Sigmoid colon (tissue), 4 donors: ENCODE results near the gene SLC19A1.

Experiments used
- CTCF ChIP-seq, 4 experiments: fragments of 450-650 bp in 3 of 4; fragments of 200-600 bp in 1 of 4; IDR thresholded peaks; one replicate each; pipeline ENCODE4 v1.5.1; 2016 to 2019; ENCODE audit warnings: antibody characterized with exemption in 4 of 4, mild to moderate bottlenecking in 3 of 4, moderate library complexity in 2 of 4
- EP300 ChIP-seq, 4 donors: sonication (generic); formaldehyde crosslinking; IDR thresholded peaks; one replicate each; pipeline ENCODE4 v1.6.1; 2017; ENCODE audit warnings: antibody characterized with exemption in 4 of 4
- POLR2A ChIP-seq, 2 donors: fragments of 450-650 bp; IDR thresholded peaks; one replicate each; pipeline ENCODE4 v1.6.1; 2016; ENCODE audit warnings: antibody characterized with exemption in 2 of 2, mild to moderate bottlenecking in 2 of 2, moderate library complexity in 2 of 2
- POLR2AphosphoS5 ChIP-seq, 4 donors: sonication (generic); formaldehyde crosslinking; IDR thresholded peaks; one replicate each; pipeline ENCODE4 v1.6.1; 2017; ENCODE audit warnings: antibody characterized with exemption in 4 of 4

GRCh38 chr21:45523411-45524101, 18.7 kb downstream of the SLC19A1 start:
- no peak for TF ChIP-seq CTCF (IDR thresholded peaks at IDR 0.05)
- no peak for TF ChIP-seq POLR2A (IDR thresholded peaks at IDR 0.05)
- TF ChIP-seq EP300 (IDR thresholded peaks at IDR 0.05), result no peak
- TF ChIP-seq POLR2AphosphoS5 (IDR thresholded peaks at IDR 0.05), result no peak
